HepG2 (cell line): ENCODE data around the gene IL2RG. TPM values are rescaled to one million over a fixed set of nuclear protein-coding genes. Genes with fewer than 3 reads are reported as not detected.

ENCODE experiments used
- DMTF1 ChIP-seq: sonication (generic); formaldehyde crosslinking; IDR thresholded peaks from 2 replicates; pipeline ENCODE4 v1.4.0; 2020; ENCODE audit warnings: mild to moderate bottlenecking, missing genetic modification reagents
- ETV6 ChIP-seq: sonication (generic); formaldehyde crosslinking; conservative IDR thresholded peaks from 2 replicates; pipeline ENCODE4 v1.4.0; 2020; ENCODE audit warnings: missing genetic modification reagents
- FOXK1 ChIP-seq: sonication (generic); formaldehyde crosslinking; IDR thresholded peaks from 2 replicates; pipeline ENCODE4 v1.4.0; 2020; ENCODE audit warnings: low read depth, missing genetic modification reagents, borderline replicate concordance
- FOXO1 ChIP-seq: sonication (generic); formaldehyde crosslinking; IDR thresholded peaks from 2 replicates; pipeline ENCODE4 v1.4.0; 2020; ENCODE audit warnings: missing genetic modification reagents
- ISL2 ChIP-seq: sonication (generic); formaldehyde crosslinking; IDR thresholded peaks from 2 replicates; pipeline ENCODE4 v1.5.0; 2020; ENCODE audit warnings: missing genetic modification reagents
- RFXAP ChIP-seq: sonication (generic); formaldehyde crosslinking; IDR thresholded peaks from 2 replicates; pipeline ENCODE4 v1.4.0; 2020; ENCODE audit warnings: missing genetic modification reagents, borderline replicate concordance
- SMAD9 ChIP-seq: sonication (generic); formaldehyde crosslinking; IDR thresholded peaks from 2 replicates; pipeline ENCODE4 v1.5.1; 2020; ENCODE audit warnings: mild to moderate bottlenecking, missing genetic modification reagents
- TOE1 ChIP-seq: sonication (generic); formaldehyde crosslinking; IDR thresholded peaks from 2 replicates; pipeline ENCODE4 v1.4.0; 2020; ENCODE audit warnings: mild to moderate bottlenecking, missing genetic modification reagents
- XBP1 ChIP-seq: sonication (generic); formaldehyde crosslinking; IDR thresholded peaks from 2 replicates; pipeline ENCODE4 v1.5.0; 2020; ENCODE audit warnings: missing genetic modification reagents
- ZNF275 ChIP-seq: sonication (generic); formaldehyde crosslinking; IDR thresholded peaks from 2 replicates; pipeline ENCODE4 v1.8.0; 2022; ENCODE audit warnings: missing genetic modification reagents, mild to moderate bottlenecking, inconsistent platforms, borderline replicate concordance
- ZNF337 ChIP-seq: sonication (generic); formaldehyde crosslinking; IDR thresholded peaks from 2 replicates; pipeline ENCODE4 v1.5.1; 2020; ENCODE audit warnings: missing genetic modification reagents, low read depth, mild to moderate bottlenecking, borderline replicate concordance
- ZNF451 ChIP-seq: sonication (generic); formaldehyde crosslinking; IDR thresholded peaks from 2 replicates; pipeline ENCODE4 v1.5.0; 2020; ENCODE audit warnings: mild to moderate bottlenecking, missing genetic modification reagents
- ZNF562 ChIP-seq: sonication (generic); formaldehyde crosslinking; IDR thresholded peaks from 2 replicates; pipeline ENCODE4 v1.8.0; 2022; ENCODE audit warnings: missing genetic modification reagents, borderline replicate concordance
- ZNF570 ChIP-seq: sonication (generic); formaldehyde crosslinking; IDR thresholded peaks from 2 replicates; pipeline ENCODE4 v1.4.0; 2020; ENCODE audit warnings: mild to moderate bottlenecking, missing genetic modification reagents, borderline replicate concordance
- ZNF720 ChIP-seq: sonication (generic); formaldehyde crosslinking; IDR thresholded peaks from 2 replicates; pipeline ENCODE4 v1.4.0; 2020; ENCODE audit warnings: missing genetic modification reagents
- ZNF749 ChIP-seq: sonication (generic); formaldehyde crosslinking; IDR thresholded peaks from 2 replicates; pipeline ENCODE4 v1.8.0; 2022; ENCODE audit warnings: mild to moderate bottlenecking, missing genetic modification reagents, moderate library complexity, borderline replicate concordance
- ZNF761 ChIP-seq: sonication (generic); formaldehyde crosslinking; conservative IDR thresholded peaks from 2 replicates; pipeline ENCODE4 v1.4.0; 2020; ENCODE audit warnings: mild to moderate bottlenecking, missing genetic modification reagents
- ZNF83 ChIP-seq: sonication (generic); formaldehyde crosslinking; IDR thresholded peaks from 2 replicates; pipeline ENCODE4 v1.4.0; 2020; ENCODE audit warnings: missing genetic modification reagents, mild to moderate bottlenecking, borderline replicate concordance
- ZSCAN29 ChIP-seq: sonication (generic); formaldehyde crosslinking; conservative IDR thresholded peaks from 2 replicates; pipeline ENCODE4 v1.4.0; 2020; ENCODE audit warnings: mild to moderate bottlenecking, missing genetic modification reagents
- polyA plus RNA-seq, 8 experiments: library from polyadenylated mRNA; depleted of rRNA in 3 of 8; stranded (reverse) in 7 of 8; unstranded in 1 of 8; fragments of >200 nt; fragmentation: Illumina TruSeq in 4 of 8; extraction: Trizol in 4 of 8; gene quantifications; 2 replicates each; pipeline versions ENCODE4 v1.2.1 to v1.2.3, GENCODE V29; 2011 to 2016; ENCODE audit warnings: low read depth in 4 of 8, missing spikeins in 1 of 8, mixed read lengths in 1 of 8; ENCODE audit not compliant: insufficient read depth in 1 of 8
- total RNA-seq, 5 experiments: library from RNA; depleted of rRNA; stranded (reverse); fragments of >200 nt; fragmentation: Illumina TruSeq; extraction: Trizol; gene quantifications; 2 replicates each; pipeline ENCODE4 v1.2.3, GENCODE V29; 2016; ENCODE audit warnings: low read depth in 1 of 5
- TF ChIP-seq, protein P1 (sequence below): sonication (generic); formaldehyde crosslinking; IDR thresholded peaks from 2 replicates; pipeline ENCODE4 v1.4.0; 2020; ENCODE audit warnings: missing genetic modification reagents
- TF ChIP-seq, protein P2 (sequence below): sonication (generic); formaldehyde crosslinking; IDR thresholded peaks from 2 replicates; pipeline ENCODE4 v1.5.0; 2020; ENCODE audit warnings: missing genetic modification reagents
- TF ChIP-seq, protein P3 (sequence below): IDR thresholded peaks from 2 replicates; pipeline ENCODE4 v1.6.1; 2016; ENCODE audit warnings: low read depth, control low read depth

Gene IL2RG
- total and polyA plus RNA-seq, 2 of the 13 experiments (the other 11 are each of a cell fraction or from before 2014, with no cell fraction given): 0.98 TPM; not detected in 1

DNA sequence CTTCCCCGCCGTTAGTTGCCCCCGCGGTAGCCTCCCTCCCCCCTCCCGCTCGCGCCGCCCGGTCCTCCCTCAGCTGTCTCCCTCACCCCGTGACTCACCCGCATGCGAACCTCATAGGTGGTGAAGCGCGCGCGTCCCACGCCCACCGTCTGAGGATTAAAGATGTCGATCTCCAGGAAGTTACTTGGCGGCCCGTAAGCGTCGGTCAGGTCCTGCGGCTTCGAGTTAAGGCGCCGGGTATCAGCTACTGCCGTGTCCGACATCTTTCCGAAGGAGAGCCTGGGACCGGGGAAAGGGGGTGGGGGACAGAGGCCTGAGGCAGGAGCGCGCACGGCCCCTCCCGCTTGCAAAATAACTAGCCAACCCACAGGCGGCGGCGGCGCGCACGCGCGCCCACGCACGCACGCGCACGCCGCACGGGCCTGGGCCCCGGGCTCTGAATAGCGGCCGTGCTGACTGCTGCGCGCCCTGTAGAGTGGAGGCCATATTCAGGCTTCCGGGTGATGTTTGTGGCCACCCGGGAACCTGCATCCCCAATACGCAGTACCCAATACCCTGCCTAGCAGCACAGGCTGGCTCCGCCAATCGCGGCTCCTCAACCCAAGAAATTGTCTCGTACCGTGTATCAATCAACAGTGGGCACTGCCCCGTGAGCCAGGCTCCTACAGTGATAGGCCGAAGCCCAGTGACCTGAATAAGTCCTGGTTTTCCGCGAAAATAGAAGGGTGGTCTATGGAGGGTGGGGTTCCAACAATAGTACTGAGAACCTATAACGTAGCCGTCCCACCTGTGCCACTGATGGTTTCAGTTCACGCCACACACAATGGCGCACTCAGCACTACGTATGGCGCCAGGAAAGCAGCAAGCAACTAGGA, 43.1 kb downstream of the IL2RG start, which contains the start of gene SNX12 (continued):
- TF ChIP-seq, protein P1, sequence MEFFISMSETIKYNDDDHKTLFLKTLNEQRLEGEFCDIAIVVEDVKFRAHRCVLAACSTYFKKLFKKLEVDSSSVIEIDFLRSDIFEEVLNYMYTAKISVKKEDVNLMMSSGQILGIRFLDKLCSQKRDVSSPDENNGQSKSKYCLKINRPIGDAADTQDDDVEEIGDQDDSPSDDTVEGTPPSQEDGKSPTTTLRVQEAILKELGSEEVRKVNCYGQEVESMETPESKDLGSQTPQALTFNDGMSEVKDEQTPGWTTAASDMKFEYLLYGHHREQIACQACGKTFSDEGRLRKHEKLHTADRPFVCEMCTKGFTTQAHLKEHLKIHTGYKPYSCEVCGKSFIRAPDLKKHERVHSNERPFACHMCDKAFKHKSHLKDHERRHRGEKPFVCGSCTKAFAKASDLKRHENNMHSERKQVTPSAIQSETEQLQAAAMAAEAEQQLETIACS (CRISPR knock-in tag): peak; percentile 99
- 0 out of 2 replicates have a peak, but pooled peaks have one; percentile 23 for TF ChIP-seq ZNF337
- no peak for TF ChIP-seq XBP1 (CRISPR knock-in tag)
- no peak for TF ChIP-seq ISL2 (CRISPR knock-in tag)
- peak; percentile 86; the same call in 1 of the 2 replicates for TF ChIP-seq FOXK1
- TF ChIP-seq, protein P2, sequence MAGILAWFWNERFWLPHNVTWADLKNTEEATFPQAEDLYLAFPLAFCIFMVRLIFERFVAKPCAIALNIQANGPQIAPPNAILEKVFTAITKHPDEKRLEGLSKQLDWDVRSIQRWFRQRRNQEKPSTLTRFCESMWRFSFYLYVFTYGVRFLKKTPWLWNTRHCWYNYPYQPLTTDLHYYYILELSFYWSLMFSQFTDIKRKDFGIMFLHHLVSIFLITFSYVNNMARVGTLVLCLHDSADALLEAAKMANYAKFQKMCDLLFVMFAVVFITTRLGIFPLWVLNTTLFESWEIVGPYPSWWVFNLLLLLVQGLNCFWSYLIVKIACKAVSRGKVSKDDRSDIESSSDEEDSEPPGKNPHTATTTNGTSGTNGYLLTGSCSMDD (CRISPR knock-in tag): no peak
- TF ChIP-seq ZNF83 (CRISPR knock-in tag): no peak
- TF ChIP-seq FOXO1 (CRISPR knock-in tag): no peak
- no peak for TF ChIP-seq ZSCAN29 (CRISPR knock-in tag)
- TF ChIP-seq RFXAP (CRISPR knock-in tag): peak; percentile 99
- TF ChIP-seq ZNF749 (CRISPR knock-in tag): 0 out of 2 replicates have a peak, but pooled peaks have one; percentile 50
- TF ChIP-seq DMTF1 (CRISPR knock-in tag): no peak
- TF ChIP-seq, protein P3, sequence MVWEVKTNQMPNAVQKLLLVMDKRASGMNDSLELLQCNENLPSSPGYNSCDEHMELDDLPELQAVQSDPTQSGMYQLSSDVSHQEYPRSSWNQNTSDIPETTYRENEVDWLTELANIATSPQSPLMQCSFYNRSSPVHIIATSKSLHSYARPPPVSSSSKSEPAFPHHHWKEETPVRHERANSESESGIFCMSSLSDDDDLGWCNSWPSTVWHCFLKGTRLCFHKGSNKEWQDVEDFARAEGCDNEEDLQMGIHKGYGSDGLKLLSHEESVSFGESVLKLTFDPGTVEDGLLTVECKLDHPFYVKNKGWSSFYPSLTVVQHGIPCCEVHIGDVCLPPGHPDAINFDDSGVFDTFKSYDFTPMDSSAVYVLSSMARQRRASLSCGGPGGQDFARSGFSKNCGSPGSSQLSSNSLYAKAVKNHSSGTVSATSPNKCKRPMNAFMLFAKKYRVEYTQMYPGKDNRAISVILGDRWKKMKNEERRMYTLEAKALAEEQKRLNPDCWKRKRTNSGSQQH (CRISPR knock-in tag): 0 out of 2 replicates have a peak, but pooled peaks have one; percentile 32
- TF ChIP-seq ETV6 (CRISPR knock-in tag): no peak
- no peak for TF ChIP-seq ZNF720 (CRISPR knock-in tag)
- TF ChIP-seq ZNF570: no peak
- TF ChIP-seq SMAD9: no peak
- no peak for TF ChIP-seq ZNF562 (CRISPR knock-in tag)
- TF ChIP-seq TOE1: no peak
- TF ChIP-seq ZNF451: no peak
- TF ChIP-seq ZNF761 (CRISPR knock-in tag): no peak
- no peak for TF ChIP-seq ZNF275 (CRISPR knock-in tag)
